ENCODE measurements around the gene STK38. TPM values are rescaled to one million over a fixed set of nuclear protein-coding genes. Genes with fewer than 3 reads are reported as not detected.

The STK38 gene
- total RNA-seq, 4 donors from 2014 or later = 32.0 to 44.3 (median 40.3) TPM

DNA sequence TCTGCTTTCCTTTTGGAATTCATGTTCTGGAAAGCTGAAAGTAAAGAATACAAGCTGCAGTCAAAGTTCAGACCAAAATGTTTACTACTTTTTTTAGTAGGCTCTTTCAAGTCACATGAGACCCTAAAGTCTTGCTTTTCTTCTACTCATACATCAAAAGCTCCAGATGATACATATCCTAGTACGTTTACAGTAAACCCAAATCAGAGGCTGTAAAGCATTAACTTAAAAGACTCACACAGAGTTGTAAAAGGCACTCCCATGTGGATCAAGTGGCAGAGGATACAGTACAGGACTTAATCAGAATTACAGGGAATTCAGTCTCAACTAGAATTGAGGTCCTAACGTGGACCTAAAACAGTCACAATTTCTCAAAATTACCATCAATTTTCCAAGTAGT lies 40.7 kb downstream of the STK38 start:
- Histone ChIP-seq H3K27me3 (no peaks in the 10 kb centered on the region), H3K4me3 (no peak overlapping the region), H3K4me1 (peaks cover 0 to 8% (median 4%) of the 10 kb centered on the region in 4 donors), H3K27ac (replicated peaks in 1 of 4) (no peak overlapping the region), H3K9me3 (no peaks in the 10 kb centered on the region), H3K36me3 (peaks cover 8 to 82% (median 48%) of the 10 kb centered on the region in 4 donors)
- intact Hi-C loops (cut with DNase I) = no loop called here
- no peak for TF ChIP-seq POLR2A (IDR thresholded peaks at IDR 0.05; ENCODE audit: low read depth)
- no peak for TF ChIP-seq EP300 (IDR thresholded peaks at IDR 0.05)
- no peak for TF ChIP-seq POLR2AphosphoS5 (IDR thresholded peaks at IDR 0.05)
- TF ChIP-seq, protein P1, sequence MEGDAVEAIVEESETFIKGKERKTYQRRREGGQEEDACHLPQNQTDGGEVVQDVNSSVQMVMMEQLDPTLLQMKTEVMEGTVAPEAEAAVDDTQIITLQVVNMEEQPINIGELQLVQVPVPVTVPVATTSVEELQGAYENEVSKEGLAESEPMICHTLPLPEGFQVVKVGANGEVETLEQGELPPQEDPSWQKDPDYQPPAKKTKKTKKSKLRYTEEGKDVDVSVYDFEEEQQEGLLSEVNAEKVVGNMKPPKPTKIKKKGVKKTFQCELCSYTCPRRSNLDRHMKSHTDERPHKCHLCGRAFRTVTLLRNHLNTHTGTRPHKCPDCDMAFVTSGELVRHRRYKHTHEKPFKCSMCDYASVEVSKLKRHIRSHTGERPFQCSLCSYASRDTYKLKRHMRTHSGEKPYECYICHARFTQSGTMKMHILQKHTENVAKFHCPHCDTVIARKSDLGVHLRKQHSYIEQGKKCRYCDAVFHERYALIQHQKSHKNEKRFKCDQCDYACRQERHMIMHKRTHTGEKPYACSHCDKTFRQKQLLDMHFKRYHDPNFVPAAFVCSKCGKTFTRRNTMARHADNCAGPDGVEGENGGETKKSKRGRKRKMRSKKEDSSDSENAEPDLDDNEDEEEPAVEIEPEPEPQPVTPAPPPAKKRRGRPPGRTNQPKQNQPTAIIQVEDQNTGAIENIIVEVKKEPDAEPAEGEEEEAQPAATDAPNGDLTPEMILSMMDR (IDR thresholded peaks at IDR 0.05) = no peak
- DNase-seq (ENCODE audit: extremely low spot score) = no peak
- WGBS = 76% methylated on average over 2 of the region's 2 CpGs

DNA sequence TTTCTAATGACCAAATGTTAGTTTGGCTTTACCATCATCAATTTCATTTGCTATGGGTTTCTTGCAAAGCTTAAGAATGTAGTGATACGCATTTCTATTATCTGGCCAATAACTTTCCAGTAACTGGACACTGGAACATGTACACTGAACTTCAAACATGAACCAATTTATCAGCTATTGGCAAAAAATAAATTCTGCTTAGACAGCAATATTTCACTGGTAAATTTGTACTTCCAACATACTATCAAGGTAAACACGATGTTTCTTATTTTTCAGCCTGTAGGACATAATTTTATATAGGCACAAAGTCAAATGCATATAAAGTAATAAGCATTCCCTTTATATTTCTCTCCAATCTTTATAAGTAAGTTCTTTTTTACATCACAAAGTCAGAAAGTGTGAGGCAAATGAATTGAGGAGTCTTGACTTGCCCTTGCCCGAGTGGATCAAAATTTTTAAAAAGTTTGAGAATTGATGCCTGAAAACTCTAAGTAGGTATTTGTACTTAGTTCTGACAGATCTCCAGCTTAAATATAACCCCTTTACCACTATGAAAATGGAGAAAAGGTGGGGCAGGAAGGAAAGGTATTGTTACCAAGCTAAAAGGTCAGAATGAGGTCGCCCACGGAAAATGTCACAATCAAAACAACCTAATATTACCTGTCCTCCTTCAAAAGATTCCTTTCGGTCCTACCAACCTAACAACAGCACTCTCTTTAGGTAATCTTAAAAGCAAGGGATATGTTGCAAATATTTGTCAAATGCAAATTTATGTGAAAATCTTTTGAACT lies 41.3 kb downstream of the STK38 start:
- 79% methylated on average over 6 of the region's 6 CpGs for WGBS
- Histone ChIP-seq H3K4me1 (peaks cover 0 to 8% (median 4%) of the 10 kb centered on the region in 4 donors), H3K27me3 (no peaks in the 10 kb centered on the region), H3K36me3 (peaks cover 10 to 79% (median 44%) of the 10 kb centered on the region in 4 donors), H3K9me3 (no peaks in the 10 kb centered on the region), H3K4me3 (no peak overlapping the region), H3K27ac (replicated peaks in 1 of 4) (peak overlapping the region in 1 of 4 donors; percentile 49)
- TF ChIP-seq POLR2A (IDR thresholded peaks at IDR 0.05; ENCODE audit: low read depth) = no peak
- TF ChIP-seq, protein P1 (IDR thresholded peaks at IDR 0.05) = no peak
- no peak for TF ChIP-seq POLR2AphosphoS5 (IDR thresholded peaks at IDR 0.05)
- no peak for TF ChIP-seq EP300 (IDR thresholded peaks at IDR 0.05)
- no peak for DNase-seq (ENCODE audit: extremely low spot score)
- intact Hi-C loops (cut with DNase I) = no loop called here

DNA sequence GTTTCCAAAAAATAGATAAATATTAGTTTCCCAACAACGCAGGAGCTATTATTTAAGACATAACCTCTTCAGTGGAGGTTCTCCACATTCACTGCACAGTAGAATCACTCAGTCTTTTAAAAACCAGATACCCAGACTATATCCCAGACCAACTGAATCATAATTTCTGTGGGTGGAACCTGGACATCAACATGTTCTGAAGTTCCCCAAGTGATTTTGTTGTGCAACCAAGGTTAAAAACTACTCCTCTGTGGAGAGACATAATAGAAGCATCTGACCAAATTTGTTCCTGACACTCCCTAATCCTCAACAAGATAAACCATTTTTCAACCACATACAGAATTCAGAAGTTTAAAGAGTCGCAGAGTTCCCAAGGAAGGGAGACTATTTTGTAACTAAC lies 42.3 kb downstream of the STK38 start:
- Histone ChIP-seq H3K36me3 (peaks cover 12 to 71% (median 40%) of the 10 kb centered on the region in 4 donors), H3K27me3 (no peaks in the 10 kb centered on the region), H3K4me3 (no peak overlapping the region), H3K9me3 (no peaks in the 10 kb centered on the region), H3K27ac (replicated peaks in 1 of 4) (peak overlapping the region in 1 of 4 donors; percentile 49), H3K4me1 (peaks cover 0 to 8% (median 4%) of the 10 kb centered on the region in 4 donors)
- no peak for DNase-seq (ENCODE audit: extremely low spot score)
- WGBS = 98% methylated on average over 2 of the region's 2 CpGs
- TF ChIP-seq EP300 (IDR thresholded peaks at IDR 0.05) = no peak
- TF ChIP-seq POLR2A (IDR thresholded peaks at IDR 0.05; ENCODE audit: low read depth) = no peak
- TF ChIP-seq POLR2AphosphoS5 (IDR thresholded peaks at IDR 0.05) = peak in 1 of 2 donors; percentile 18
- TF ChIP-seq, protein P1 (IDR thresholded peaks at IDR 0.05) = no peak
- intact Hi-C loops (cut with DNase I) = no loop called here

DNA sequence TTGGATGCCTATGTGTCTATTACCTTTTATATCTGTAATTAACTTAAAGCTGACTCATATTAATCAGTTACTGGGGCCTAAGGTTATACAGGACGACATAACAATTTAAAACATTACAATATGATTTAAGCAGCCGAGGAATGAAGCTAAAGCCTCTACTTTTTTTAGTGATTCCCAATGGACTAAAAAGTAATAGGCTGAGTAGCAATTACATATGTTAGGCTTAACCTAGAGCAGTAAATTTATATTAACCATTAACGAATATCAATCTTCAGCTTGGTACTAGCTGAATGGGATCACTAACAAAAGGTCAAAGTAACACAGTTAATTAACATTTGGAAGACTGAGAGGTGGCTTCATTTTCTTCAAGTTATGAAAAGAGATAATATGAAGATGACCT lies 43.1 kb downstream of the STK38 start:
- no peak for TF ChIP-seq POLR2AphosphoS5 (IDR thresholded peaks at IDR 0.05)
- TF ChIP-seq, protein P1 (IDR thresholded peaks at IDR 0.05) = no peak
- no peak for DNase-seq (ENCODE audit: extremely low spot score)
- H3K4me3 ChIP-seq = no peak overlapping the region
- H3K27ac ChIP-seq (replicated peaks in 1 of 4) = no peak overlapping the region
- H3K36me3 ChIP-seq = peaks cover 12 to 75% (median 40%) of the 10 kb centered on the region in 4 donors
- WGBS = 82% methylated on average over 3 of the region's 3 CpGs
- H3K27me3 ChIP-seq = no peaks in the 10 kb centered on the region
- peaks cover 0 to 8% (median 4%) of the 10 kb centered on the region in 4 donors for H3K4me1 ChIP-seq
- intact Hi-C loops (cut with DNase I) = no loop called here
- H3K9me3 ChIP-seq = no peaks in the 10 kb centered on the region

Data from esophagus muscularis mucosa (tissue), 4 donors.